Mesangial cell (primary cell): ENCODE results near the gene TNFSF10. TPM values are rescaled to one million over a fixed set of nuclear protein-coding genes. Genes with fewer than 3 reads are reported as not detected.

ENCODE experiments used
- total RNA-seq: library from RNA; depleted of rRNA; stranded (reverse); fragments of >200 nt; gene quantifications from 2 replicates; pipeline ENCODE4 v1.2.3, GENCODE V29; 2015

The TNFSF10 gene
- 61.1 and 301 TPM in 2 replicates for total RNA-seq

DNA sequence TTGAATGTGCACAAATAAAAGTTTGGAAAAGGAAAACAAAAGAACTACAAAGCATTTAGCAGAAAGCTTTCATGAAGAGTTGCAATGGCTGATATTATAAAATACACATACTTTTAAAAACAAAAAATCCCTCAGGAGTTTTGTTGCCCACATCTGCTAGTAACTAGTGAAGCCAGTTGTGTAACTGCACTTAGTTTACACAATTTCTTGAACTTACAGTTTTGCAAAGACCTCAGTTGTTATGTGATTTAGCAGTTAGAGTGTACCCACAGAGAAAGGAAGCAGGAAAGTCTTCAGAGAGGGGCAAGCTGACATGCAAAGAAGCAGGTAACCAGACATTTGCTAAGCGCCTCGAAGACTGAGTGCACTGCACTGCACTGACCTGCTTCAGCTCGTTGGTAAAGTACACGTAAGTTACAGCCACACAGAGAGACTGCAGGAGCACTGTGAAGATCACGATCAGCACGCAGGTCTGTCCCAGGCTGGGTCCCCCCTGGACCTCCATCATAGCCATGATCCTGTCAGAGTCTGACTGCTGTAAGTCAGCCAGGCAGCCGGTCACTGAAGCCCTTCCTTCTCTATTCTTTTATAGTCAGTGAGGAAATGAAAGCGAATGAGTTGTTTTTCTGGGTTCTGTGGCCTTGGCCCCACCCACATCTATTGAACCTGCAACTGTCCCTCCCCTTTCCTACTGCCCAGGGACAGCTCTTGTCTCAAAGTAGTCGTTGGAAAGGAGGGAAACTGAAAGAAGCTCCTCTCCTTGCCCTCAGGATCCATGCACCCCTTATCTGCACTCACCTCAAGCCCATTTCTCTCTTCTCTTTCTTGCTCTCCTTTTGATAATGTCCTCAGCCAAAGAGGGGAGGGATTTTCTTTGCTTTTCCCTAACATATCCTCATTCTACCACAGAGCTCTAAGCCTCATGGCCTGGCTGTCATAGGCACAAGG is at the start of gene TNFSF10:
TSS of gene TNFSF10 (minus strand) at position 560 of the 948 bp plus-strand sequence. CDS start at position 514, 46 bp downstream.

Other genes starting within 250 kb of the TNFSF10 start
- not detected in 2 replicates for gene GHSR, start 75.0 kb downstream of the TNFSF10 start, total RNA-seq
- 46.1 and 58.1 TPM in 2 replicates for gene NCEH1, start 187.6 kb upstream of the TNFSF10 start, total RNA-seq
- gene ECT2, start 227.3 kb upstream of the TNFSF10 start, total RNA-seq, result 34.5 and 89.6 TPM in 2 replicates